Fibroblast of lung (primary cell): ENCODE data around the gene CHURC1. TPM values are rescaled to one million over a fixed set of nuclear protein-coding genes. Genes with fewer than 3 reads are reported as not detected.
A peak's percentile ranks its signal among the peaks of the same experiment; 100 is the strongest.

Experiments
- DNase-seq, 2 donors: peaks; one replicate each; pipeline versions ENCODE4 v3.0.0 to v3.0.0-alpha.2; 2010; ENCODE audit warnings: low read depth in 2 of 2
- H2AFZ ChIP-seq: 2 replicates; pipeline ENCODE4 v1.5.1; 2012; ENCODE audit warnings: low read length, control low read depth, inconsistent platforms
- H3K27ac ChIP-seq: 2 replicates; pipeline ENCODE4 v1.5.1; 2011; ENCODE audit warnings: low read length, control low read depth; ENCODE audit not compliant: insufficient read depth
- H3K27me3 ChIP-seq: 2 replicates; pipeline ENCODE4 v1.5.1; 2011; ENCODE audit warnings: mild to moderate bottlenecking, low read length; ENCODE audit not compliant: control insufficient read depth, insufficient read depth
- H3K36me3 ChIP-seq: 2 replicates; pipeline ENCODE4 v1.5.1; 2011; ENCODE audit warnings: low read length; ENCODE audit not compliant: control insufficient read depth, insufficient read depth
- H3K4me1 ChIP-seq: 2 replicates; pipeline ENCODE4 v1.5.1; 2011; ENCODE audit warnings: low read length; ENCODE audit not compliant: control insufficient read depth, insufficient read depth; ENCODE audit errors: extremely low read depth
- H3K4me2 ChIP-seq: 2 replicates; pipeline ENCODE4 v1.5.1; 2011; ENCODE audit warnings: low read length, control low read depth; ENCODE audit not compliant: insufficient read depth; ENCODE audit errors: extremely low read depth
- H3K4me3 ChIP-seq, 4 experiments: fragments of 200-600 bp in 1 of 4; sonication (generic) in 1 of 4; replicated peaks in 1 of 4; 2 replicates each; pipeline ENCODE4 v1.5.1; 2011 to 2016; ENCODE audit warnings: low read length in 4 of 4, low read depth in 3 of 4, mild to moderate bottlenecking in 3 of 4, control low read depth in 2 of 4, inconsistent platforms in 1 of 4, mixed read lengths in 1 of 4; ENCODE audit not compliant: insufficient read depth in 1 of 4; ENCODE audit errors: control extremely low read depth in 1 of 4
- H3K79me2 ChIP-seq: 2 replicates; pipeline ENCODE4 v1.5.1; 2012; ENCODE audit warnings: mild to moderate bottlenecking, low read length, inconsistent platforms; ENCODE audit not compliant: control insufficient read depth, insufficient read depth
- H3K9ac ChIP-seq: 2 replicates; pipeline ENCODE4 v1.5.1; 2011; ENCODE audit warnings: mild to moderate bottlenecking, low read length, control low read depth; ENCODE audit not compliant: insufficient read depth
- H3K9me3 ChIP-seq: 2 replicates; pipeline ENCODE4 v1.5.1; 2012; ENCODE audit warnings: low read depth, low read length; ENCODE audit not compliant: control insufficient read depth, insufficient read depth
- H4K20me1 ChIP-seq: 2 replicates; pipeline ENCODE4 v1.5.1; 2011; ENCODE audit warnings: low read length; ENCODE audit not compliant: control insufficient read depth, insufficient read depth; ENCODE audit errors: extremely low read depth
- CTCF ChIP-seq, 2 donors: IDR thresholded peaks in 1 of 2; conservative IDR thresholded peaks in 1 of 2; 1 replicate in 1 of 2; 2 replicates in 1 of 2; pipeline ENCODE4 v1.5.1; 2011 to 2012; ENCODE audit warnings: low read length in 2 of 2, control low read depth in 1 of 2, inconsistent platforms in 1 of 2, low read depth in 1 of 2, mild to moderate bottlenecking in 1 of 2
- EZH2 ChIP-seq: IDR thresholded peaks from 2 replicates; pipeline ENCODE4 v1.5.1; 2012; ENCODE audit warnings: low read length, control low read depth, mild to moderate bottlenecking; ENCODE audit errors: missing control alignments
- polyA plus RNA-seq, 2 donors: library from polyadenylated mRNA; depleted of rRNA in 1 of 2; stranded (reverse) in 1 of 2; unstranded in 1 of 2; fragments of >200 nt; gene quantifications; 2 replicates each; pipeline ENCODE4 v1.2.1, GENCODE V29; 2011 to 2012; ENCODE audit warnings: missing spikeins in 1 of 2
- total RNA-seq: library from RNA; depleted of rRNA; stranded (reverse); fragments of >200 nt; gene quantifications from 2 replicates; pipeline ENCODE4 v1.2.1, GENCODE V29; 2014

The CHURC1 gene
- total and polyA plus RNA-seq, 2 donors (not counting 1 experiment from before 2014, with no cell fraction given): 38.6 to 89.5 TPM

DNA sequence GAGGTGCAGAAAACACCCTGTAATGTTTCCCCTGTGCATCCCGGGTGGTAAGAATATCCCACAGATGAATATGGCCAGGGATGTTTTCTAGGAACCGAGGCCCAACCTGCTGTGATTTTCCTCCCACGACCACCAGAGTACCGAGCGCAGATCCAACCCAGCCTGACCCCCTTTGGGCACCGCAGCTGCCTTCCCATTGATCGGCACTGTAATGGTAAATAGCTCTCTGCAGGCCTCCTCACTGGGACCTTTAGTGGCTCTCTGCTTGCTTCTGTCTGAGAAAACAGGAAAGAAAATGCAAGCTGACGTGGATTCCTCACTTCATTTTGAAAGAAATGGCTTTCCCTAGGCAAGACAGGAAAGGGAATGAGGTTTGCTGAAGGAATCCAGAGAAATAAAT, 60.3 kb downstream of the CHURC1 start:
- H3K36me3 ChIP-seq: no peaks in the 10 kb centered on the region
- no peak for DNase-seq
- no peak overlapping the region for H3K9ac ChIP-seq
- H3K4me2 ChIP-seq: no peak overlapping the region
- no peaks in the 10 kb centered on the region for H4K20me1 ChIP-seq
- H2AFZ ChIP-seq: no peak overlapping the region
- no peaks in the 10 kb centered on the region for H3K9me3 ChIP-seq
- H3K27ac ChIP-seq: no peak overlapping the region
- TF ChIP-seq CTCF (conservative IDR thresholded peaks at IDR 0.05 in 1 of 2, IDR thresholded peaks at IDR 0.05 in 1 of 2; ENCODE audit: low read depth in 1 of 2, low read length in 2 of 2) (no peak), EZH2 (no peak)
- no peaks in the 10 kb centered on the region for H3K4me1 ChIP-seq
- no peak overlapping the region for H3K4me3 ChIP-seq
- H3K27me3 ChIP-seq: peaks cover 5% of the 10 kb centered on the region
- H3K79me2 ChIP-seq: no peaks in the 10 kb centered on the region

DNA sequence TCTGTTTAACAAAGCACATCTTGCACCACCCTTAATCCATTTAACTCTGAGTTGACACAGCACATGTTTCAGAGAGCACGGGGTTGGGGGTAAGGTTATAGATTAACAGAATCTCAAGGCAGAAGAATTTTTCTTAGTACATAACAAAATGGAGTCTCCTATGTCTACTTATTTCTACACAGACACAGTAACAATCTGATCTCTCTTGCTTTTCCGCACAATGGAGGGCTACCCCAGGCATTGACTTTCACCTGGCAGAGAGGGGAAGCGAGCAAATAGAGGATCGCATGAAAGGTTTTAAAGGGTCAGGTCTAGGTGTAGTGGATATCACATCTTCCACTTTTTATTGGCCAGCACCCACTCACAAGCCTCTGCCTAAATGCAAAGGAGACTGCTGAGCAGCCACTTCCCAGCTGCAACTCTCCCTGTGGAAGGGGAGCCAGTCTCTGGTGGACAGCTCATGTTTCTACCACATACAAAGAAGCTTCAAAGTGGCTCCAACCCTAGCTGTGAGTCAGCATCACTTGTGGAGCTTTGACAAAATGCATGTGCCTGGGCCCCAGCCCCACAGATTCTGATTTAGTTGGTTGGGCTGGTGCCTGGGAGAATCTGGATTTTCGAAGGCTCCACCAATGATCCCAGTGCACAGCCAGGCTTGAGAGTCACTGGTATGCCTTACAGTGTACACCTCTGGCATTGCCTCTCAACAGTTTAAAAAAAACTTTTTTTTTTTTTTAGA, 65.2 kb downstream of the CHURC1 start:
- Histone ChIP-seq H3K36me3 (no peaks in the 10 kb centered on the region), H3K4me1 (no peaks in the 10 kb centered on the region), H2AFZ (no peak overlapping the region), H3K4me2 (no peak overlapping the region), H3K27ac (no peak overlapping the region), H3K9me3 (no peaks in the 10 kb centered on the region), H4K20me1 (no peaks in the 10 kb centered on the region), H3K27me3 (peaks cover 9% of the 10 kb centered on the region), H3K79me2 (no peaks in the 10 kb centered on the region), H3K4me3 (no peak overlapping the region), H3K9ac (no peak overlapping the region)
- DNase-seq: peak; percentile 23 to 65
- TF ChIP-seq EZH2: no peak
- no peak for TF ChIP-seq CTCF (conservative IDR thresholded peaks at IDR 0.05 in 1 of 2, IDR thresholded peaks at IDR 0.05 in 1 of 2; ENCODE audit: low read depth in 1 of 2, low read length in 2 of 2)

GRCh38 chr14:64983439-64984310, 69.4 kb downstream of the CHURC1 start:
- Histone ChIP-seq H2AFZ (peak overlapping the region; percentile 49), H3K9ac (no peak overlapping the region), H3K4me2 (peak overlapping the region; percentile 18), H3K79me2 (peaks cover 8% of the 10 kb centered on the region), H3K36me3 (no peaks in the 10 kb centered on the region), H3K4me3 (peak overlapping the region in 3 of 4 experiments; percentile 16 to 31 (median 28)), H3K27me3 (peaks cover 5% of the 10 kb centered on the region), H3K9me3 (no peaks in the 10 kb centered on the region), H3K27ac (no peak overlapping the region), H4K20me1 (no peaks in the 10 kb centered on the region), H3K4me1 (no peaks in the 10 kb centered on the region)
- TF ChIP-seq EZH2: no peak
- TF ChIP-seq CTCF (conservative IDR thresholded peaks at IDR 0.05 in 1 of 2, IDR thresholded peaks at IDR 0.05 in 1 of 2; ENCODE audit: low read depth in 1 of 2, low read length in 2 of 2): peak; percentile 64 to 69
- peak; percentile 50 to 69 for DNase-seq
